IPS DF 4.7 (cell line): ENCODE results near the gene BBOF1.
"Not testable (repeated sequence)": the region's sequence is repeated elsewhere in the genome, so short reads cannot be mapped to it uniquely, and the experiment has no call there.

Source experiments
- DNase-seq: peaks from one replicate; pipeline ENCODE4 v3.0.0-alpha.2; 2013; ENCODE audit warnings: low spot score; ENCODE audit errors: extremely low read depth

Gene BBOF1, protein sequence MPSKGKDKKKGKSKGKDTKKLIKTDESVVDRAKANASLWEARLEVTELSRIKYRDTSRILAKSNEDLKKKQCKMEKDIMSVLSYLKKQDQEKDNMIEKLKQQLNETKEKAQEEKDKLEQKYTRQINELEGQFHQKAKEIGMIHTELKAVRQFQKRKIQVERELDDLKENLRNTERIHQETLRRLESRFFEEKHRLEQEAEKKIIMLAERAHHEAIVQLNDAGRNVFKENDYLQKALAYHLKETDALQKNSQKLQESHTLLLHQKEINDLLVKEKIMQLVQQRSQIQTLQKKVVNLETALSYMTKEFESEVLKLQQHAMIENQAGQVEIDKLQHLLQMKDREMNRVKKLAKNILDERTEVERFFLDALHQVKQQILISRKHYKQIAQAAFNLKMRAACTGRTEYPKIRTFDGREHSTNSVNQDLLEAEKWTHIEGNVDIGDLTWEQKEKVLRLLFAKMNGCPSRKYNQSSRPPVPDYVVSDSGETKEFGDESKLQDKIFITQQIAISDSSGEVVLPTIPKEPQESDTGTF

DNA sequence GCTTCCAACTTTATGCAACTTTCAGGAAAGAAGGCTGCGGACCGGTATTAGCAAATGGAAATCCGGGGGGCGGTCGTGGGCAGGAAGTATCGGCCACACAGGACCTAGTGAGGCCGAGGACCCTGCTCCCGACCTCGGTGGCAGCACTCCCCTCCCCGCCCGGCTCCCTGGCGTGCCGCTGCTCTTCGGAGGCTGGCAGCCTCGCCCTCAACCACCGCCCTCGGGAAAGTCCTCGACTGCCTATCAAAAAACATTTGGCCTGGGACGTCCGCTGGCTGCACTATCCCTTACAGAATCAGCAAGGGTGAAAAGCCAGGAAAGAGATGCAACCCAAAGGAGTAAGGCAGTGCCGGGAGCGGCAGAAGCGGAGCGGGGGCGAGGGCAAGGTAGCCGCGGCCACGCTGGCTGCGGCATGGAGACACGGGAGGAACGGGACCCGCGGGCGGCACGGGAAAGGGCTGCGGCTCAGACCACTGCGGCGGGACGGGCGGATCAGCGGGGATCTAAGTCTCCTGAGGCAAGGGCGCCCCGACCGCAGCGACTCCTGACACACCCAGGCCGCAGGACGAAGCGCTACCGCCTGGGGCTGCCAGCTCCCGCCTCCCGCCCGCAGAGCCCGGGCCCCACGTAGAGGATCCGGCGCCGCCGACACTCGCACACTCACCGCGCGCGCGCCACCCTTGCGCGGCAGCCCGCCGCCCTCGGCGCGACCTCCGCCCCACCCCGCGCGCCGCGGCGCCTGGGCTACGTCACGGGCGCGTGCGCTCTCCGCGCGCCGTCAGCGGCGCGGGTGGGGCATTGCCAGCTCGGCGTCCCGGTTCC is at the start of gene BBOF1, which contains the start of gene ENTPD5:
Gene BBOF1 (plus strand): TSS at position 764 of the 822 bp plus-strand sequence. CDS start 130 bp downstream, outside the sequence.
Gene ENTPD5 (minus strand): TSS at position 703 of the 822 bp plus-strand sequence. CDS start 31,186 bp downstream, outside the sequence.
- DNase-seq: no peak

DNA sequence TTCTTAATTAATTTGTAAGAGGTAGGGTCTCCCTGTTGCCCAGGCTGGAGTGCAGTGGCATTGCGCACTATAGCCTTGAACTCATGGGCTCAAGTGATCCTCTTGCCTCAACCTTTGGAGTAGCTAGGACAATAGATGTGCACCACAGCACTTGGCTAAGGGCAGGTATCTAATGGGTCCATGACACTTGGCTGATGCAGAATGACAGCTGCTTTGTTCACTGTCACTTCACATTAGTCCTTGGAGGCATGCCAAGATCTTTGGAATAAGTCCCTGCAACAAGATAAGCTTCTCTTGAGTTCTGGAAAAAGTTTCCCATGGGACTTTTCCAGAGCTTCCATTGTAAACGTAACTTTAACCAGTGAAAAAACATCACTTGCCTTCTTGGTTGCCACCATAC is 45.7 kb upstream of the BBOF1 start:
- DNase-seq: no peak

DNA sequence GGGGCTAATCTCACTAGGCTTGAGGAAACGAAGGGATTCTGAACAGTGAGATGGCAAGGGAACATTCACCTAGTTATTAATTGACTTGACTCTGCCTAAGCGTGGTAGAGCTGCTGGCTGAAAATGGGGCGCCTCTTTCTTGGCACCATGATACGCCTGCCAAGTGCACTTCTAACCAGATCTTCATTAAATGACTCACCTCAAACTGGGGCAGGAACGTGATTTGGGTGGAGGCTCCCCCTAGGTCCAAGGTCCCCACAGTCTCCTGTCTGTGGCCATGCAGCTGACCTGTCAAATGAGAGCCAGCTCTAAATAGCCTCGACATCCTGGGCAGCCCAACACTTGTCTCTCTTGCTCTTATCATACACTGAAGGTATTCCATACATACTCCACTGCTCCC is 43.0 kb upstream of the BBOF1 start:
- no peak for DNase-seq

DNA sequence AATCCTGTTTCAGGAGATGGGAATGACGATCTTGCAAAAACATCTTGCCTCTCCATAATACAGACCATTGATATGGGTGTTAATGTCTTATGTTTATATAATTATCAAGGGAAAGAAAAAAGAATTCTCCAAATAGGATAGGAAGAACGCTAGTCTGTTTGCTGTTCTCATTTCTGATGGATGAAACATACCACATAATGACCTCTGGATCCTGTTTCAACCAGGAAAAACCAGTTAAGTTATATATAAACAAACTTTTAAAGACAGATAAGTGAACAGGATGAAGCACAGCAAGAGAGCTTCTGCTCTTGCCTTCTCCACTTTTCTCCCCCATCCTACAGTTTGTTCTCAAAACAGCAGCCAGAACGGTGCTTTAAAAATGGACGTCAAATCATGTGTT is 41.3 kb upstream of the BBOF1 start:
- no peak for DNase-seq

GRCh38 chr14:73988065-73988464 is 31.1 kb upstream of the BBOF1 start:
- DNase-seq: no peak

DNA sequence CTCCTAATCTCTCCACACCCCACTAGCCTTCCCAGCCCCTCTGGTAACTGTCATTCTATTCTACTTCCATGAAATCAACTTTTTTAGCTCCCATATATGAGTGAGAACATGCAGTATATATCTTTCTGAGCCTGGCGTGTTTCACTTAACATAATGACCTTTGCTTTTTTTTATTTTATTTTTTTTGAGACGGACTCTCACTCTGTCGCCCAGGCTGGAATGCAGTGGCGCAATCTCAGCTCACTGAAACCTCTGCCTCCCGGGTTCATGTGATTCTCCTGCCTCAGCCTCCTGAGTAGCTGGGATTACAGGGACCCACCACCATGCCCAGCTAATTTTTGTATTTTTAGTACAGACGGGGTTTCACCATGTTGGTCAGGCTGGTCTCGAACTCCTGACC is 30.5 kb upstream of the BBOF1 start:
- DNase-seq: not testable (repeated sequence)

GRCh38 chr14:73991092-73991491 is 28.1 kb upstream of the BBOF1 start:
- no peak for DNase-seq

GRCh38 chr14:73994926-73995325 is 24.2 kb upstream of the BBOF1 start:
- DNase-seq: not testable (repeated sequence)

- no peak for DNase-seq
These were observed 23.2 kb upstream of the BBOF1 start for GRCh38 chr14:73995977-73996378.

GRCh38 chr14:73996731-73997107 is 22.4 kb upstream of the BBOF1 start:
- no peak for DNase-seq

GRCh38 chr14:73997108-73997943 is 21.8 kb upstream of the BBOF1 start:
- no peak for DNase-seq

- no peak for DNase-seq
These were observed 21.2 kb upstream of the BBOF1 start for GRCh38 chr14:73997944-73998447.

DNA sequence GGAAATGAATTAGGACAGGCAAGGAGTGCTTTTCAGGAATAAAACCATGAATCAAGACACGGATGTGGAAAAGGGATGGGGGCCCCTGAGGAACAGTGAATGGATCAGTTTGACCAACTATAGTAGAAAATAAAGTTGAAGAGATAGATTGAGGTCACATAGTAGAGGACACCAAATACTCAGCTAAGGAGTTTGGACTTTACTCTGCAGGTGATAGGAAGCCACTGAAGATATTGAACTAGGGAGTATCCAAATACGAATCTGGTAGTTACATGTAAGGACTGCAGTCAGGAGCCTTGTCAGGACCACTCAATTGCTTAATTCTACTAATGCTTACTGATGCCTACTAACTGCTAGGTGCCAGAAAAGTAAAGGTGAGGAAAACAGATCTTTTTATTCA is 20.4 kb upstream of the BBOF1 start:
- DNase-seq: no peak

- not testable (repeated sequence) for DNase-seq
These were observed 13.5 kb upstream of the BBOF1 start for GRCh38 chr14:74005664-74006063.

DNA sequence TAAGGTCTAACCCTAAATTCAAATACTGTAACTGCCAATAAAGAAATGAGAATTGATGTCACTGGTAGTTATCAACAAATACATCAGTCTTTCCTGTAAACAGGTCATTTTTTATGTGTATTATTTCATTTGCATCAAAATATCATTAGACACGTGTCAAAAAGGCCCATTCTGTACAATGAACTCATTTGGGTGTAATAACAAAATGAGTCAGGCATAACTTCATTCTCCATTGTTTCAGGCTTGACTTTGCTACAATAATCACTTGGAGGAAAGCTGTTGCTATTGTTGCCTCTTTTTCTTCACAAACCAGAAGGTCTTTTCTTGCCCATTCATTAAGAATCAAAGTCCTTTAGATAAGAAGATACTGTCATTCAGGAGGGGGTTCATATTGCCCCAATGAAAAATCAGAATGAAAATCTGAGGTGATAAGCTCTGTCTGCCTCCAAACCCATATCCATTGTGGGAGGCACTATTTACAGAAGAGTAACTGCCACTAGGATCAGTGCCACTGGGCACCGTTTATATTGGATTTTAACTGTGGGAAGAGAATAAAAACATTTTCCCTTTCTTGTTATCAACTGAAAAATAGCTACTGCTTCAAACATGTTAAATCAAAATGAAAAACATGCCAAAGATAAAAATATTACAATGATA is 10.2 kb upstream of the BBOF1 start:
- DNase-seq: no peak

GRCh38 chr14:74014299-74014698 is 4.8 kb upstream of the BBOF1 start:
- DNase-seq: no peak

DNA sequence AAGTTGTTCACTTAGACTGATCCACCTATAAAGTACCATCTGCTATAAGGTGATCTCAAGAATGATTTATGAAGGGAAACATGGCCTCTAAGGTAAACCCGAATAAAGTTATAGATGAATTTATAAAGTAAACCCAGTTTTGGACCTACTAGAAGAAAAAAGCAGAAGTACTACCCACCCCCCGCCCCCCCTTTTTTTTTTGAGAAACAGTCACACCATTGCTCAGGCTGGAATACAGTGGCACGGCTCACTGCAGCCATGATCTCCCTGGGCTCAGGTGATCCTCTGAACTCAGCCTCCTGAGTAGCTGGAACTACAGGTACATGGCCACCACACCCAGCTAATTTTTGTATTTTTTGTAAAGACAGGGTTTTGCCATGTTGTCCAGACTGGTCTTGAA is 4.0 kb upstream of the BBOF1 start:
- no peak for DNase-seq

DNA sequence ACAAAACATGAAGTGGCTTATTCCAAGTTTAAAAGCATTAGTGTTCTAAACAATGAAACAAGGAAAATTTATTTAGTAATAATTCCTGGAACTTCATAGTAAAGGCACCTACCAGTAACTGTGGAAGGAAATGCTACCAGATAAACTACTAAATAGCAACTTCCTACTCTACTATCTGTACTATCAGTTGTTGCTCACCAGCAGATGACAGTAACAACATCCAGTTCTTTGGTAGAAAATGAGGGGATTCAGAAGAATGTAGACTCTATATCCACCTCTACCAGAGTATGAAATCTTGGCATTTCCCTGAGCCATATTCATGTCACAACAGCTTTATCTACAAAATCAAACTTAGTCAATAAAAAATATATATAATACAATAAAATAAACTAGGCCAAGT is 3.2 kb upstream of the BBOF1 start:
- no peak for DNase-seq

GRCh38 chr14:74018174-74018585 is 969 bp upstream of the BBOF1 start:
- no peak for DNase-seq

DNA sequence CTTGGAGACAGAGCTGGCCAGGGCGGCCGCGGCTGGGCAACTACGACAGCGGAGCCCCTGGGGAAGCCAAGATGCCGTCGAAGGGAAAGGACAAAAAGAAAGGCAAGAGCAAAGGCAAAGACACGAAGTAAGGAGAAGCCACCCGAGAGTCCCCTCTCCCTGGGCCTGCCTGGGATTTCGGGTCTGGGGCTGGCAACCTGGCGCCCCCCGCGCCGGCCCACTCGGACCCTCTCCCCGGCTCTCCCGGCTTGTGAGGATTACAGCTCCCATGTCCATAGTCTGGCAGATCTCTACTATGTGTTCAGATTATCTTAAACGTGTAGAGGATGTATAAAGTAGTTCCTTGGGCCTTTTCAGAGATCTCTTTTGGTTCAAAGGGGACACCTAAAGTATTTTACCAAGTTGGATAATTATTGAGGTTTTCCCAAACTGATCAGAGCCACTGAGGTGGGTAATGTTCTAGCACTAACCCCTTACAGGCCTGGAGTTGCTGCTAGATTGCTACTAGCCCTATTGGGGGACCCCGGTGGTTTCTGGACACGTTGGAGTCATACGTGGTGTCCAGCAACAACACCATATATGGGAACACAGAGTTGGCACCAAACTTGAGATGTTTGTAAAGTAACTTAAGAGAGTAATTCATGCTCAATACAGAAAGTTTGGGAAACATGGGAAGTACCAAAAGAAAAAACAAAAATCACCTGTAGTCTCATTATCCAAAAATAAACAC is 424 bp downstream of the BBOF1 start:
- DNase-seq: no peak
